Stimulated activated memory B cell treated with anti-CD40 and anti-IgM and Interleukin-4, amounts not matched to agents 10 μg/mL and 1 μg/mL and 100 μg/mL, for 72 hours (primary cell): ENCODE data around the gene DNAJC1.

Experiments used
- ATAC-seq: fragments of 150-1000 bp; cut with Tn5 transposase; 2 replicates; pipeline ENCODE4 v1.10.0; 2021
- H3K27ac Mint-ChIP-seq: one replicate; pipeline ENCODE4 v1.8.0; 2022; ENCODE audit warnings: mild to moderate bottlenecking, mixed read lengths
- H3K27me3 Mint-ChIP-seq: one replicate; pipeline ENCODE4 v1.8.0; 2022; ENCODE audit warnings: mixed read lengths
- H3K36me3 Mint-ChIP-seq: one replicate; pipeline ENCODE4 v1.8.0; 2022; ENCODE audit warnings: mixed read lengths
- H3K4me1 Mint-ChIP-seq: one replicate; pipeline ENCODE4 v1.8.0; 2022; ENCODE audit warnings: mixed read lengths
- H3K4me3 Mint-ChIP-seq: one replicate; pipeline ENCODE4 v1.8.0; 2022; ENCODE audit warnings: mild to moderate bottlenecking, moderate library complexity, mixed read lengths
- H3K9me3 Mint-ChIP-seq: one replicate; pipeline ENCODE4 v1.8.0; 2022; ENCODE audit warnings: mixed read lengths

DNAJC1 gene

DNA sequence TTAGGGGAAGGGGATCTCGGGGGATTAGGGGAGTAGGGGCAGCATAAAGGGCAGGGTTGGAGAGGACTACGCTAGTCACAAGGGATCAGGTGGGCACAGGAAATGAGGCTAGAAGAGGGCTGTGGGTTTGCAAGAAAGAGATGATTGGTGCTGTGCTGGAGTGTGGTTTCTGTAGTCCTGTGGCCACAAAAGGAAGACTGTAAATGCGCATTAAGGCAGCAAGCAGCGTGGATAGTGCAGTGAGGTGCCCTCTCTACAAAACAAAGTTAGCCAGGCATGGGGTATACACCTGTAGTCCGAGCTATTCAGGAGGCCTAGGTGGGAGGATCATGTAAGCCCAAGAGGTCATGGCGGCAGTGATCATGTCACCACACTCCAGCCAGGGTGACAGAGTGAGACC lies 257.4 kb downstream of the DNAJC1 start:
- peaks cover 23% of the 10 kb centered on the region for H3K36me3 Mint-ChIP-seq
- no peak overlapping the region for H3K27ac Mint-ChIP-seq
- no peak for ATAC-seq
- no peaks in the 10 kb centered on the region for H3K9me3 Mint-ChIP-seq
- H3K4me3 Mint-ChIP-seq: peak overlapping the region; percentile 8
- H3K27me3 Mint-ChIP-seq: no peaks in the 10 kb centered on the region
- peaks cover 7% of the 10 kb centered on the region for H3K4me1 Mint-ChIP-seq

DNA sequence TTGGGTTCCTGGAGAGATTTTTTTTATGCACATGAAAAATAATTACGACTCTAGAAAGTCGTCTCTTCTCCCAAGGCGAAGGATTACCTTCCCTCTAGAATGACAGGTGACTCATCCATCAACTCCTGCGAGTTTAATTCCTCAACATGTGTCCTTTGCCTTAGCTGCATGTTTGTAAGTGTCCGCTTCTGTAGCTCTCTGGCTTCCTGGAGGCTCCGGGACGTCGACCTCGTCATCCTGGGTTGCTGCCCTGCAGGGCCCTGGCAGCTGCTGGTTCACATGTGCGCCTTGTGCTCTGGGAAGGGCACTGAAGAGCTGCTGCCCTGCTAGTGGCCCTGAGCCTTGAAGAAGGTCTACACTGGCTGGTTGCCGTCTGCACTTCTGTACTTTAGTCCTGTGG lies 259.3 kb downstream of the DNAJC1 start:
- Mint-ChIP-seq H3K36me3 (peaks cover 39% of the 10 kb centered on the region), H3K4me3 (no peak overlapping the region), H3K9me3 (no peaks in the 10 kb centered on the region), H3K27me3 (no peaks in the 10 kb centered on the region), H3K4me1 (peaks cover 7% of the 10 kb centered on the region), H3K27ac (no peak overlapping the region)
- ATAC-seq: no peak

DNA sequence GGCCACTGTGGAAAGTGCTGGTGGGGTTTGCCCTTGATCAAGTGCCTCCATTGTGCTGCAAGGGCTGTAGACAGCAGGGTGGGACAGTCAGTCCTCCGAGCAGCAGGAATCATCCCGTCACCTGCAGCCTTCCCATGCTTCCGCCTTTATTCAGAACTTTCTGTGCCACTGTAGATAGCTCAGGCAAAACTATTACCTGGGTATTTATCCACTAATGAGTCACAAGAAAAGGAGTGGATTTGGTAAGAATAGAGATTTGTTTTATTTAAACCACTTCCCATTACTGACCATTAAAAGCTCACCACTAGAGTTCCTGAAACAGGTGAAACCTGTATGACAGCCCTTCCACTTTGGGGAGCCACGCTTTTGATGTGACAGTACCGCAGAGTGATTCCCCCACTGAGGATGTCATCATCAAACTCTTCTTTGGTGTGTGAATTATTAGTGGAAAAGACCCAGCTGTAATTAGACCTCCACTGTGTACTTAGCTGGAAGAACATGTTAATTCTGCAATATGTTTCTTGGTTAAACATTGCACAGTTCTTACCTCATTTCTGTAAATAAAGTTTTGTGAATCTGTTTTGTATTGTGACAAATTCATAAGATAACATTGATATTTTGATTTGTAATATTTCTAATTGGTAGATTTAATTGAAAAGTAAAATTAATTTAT lies 260.7 kb downstream of the DNAJC1 start:
- H3K36me3 Mint-ChIP-seq: peaks cover 49% of the 10 kb centered on the region
- no peak overlapping the region for H3K4me3 Mint-ChIP-seq
- peaks cover 7% of the 10 kb centered on the region for H3K4me1 Mint-ChIP-seq
- H3K9me3 Mint-ChIP-seq: no peaks in the 10 kb centered on the region
- no peak overlapping the region for H3K27ac Mint-ChIP-seq
- no peaks in the 10 kb centered on the region for H3K27me3 Mint-ChIP-seq
- no peak for ATAC-seq

DNA sequence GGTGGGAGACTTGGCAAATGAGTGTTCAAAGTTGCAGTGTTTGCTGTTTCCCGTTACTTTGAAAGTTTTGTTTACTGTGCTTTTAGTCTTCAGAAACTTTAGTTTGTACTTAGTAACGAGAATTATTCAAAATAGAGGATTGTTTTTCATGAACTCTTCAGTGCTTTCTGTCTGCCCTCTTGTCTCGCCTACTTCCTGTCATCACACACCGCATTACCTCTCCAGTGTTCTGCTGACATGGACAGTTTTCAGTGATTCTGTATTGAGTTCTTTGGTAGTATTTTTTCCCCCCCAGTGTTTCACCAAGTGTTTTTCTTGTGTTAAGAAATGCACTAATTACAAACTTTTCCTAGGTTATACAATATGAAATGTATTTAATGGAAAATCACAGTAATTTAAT lies 262.5 kb downstream of the DNAJC1 start:
- Mint-ChIP-seq H3K4me1 (peaks cover 3% of the 10 kb centered on the region), H3K27ac (peak overlapping the region; percentile 50), H3K36me3 (peaks cover 63% of the 10 kb centered on the region), H3K4me3 (no peak overlapping the region), H3K9me3 (no peaks in the 10 kb centered on the region), H3K27me3 (no peaks in the 10 kb centered on the region)
- no peak for ATAC-seq

DNA sequence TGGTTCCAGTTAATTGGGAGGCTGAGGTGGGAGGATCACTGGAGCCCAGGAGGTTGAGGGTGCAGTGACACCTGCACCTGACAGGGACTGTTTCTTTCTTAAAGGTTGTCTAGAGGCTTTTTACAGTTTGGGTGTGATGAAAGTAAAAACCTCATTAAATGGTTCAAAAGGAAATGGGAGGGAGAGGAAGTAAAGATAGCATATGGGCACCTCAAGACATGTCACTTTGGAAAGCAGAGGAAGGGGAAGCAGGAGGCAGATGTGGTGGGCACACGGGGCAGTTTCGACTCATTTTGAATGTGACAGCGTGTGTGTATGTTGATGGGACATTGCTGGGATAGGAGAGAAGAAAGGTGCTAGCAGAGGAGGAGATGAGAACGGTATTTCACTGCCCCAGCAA lies 266.4 kb downstream of the DNAJC1 start:
- Mint-ChIP-seq H3K27ac (no peak overlapping the region), H3K9me3 (no peaks in the 10 kb centered on the region), H3K27me3 (no peaks in the 10 kb centered on the region), H3K4me3 (no peak overlapping the region), H3K36me3 (peaks cover 60% of the 10 kb centered on the region), H3K4me1 (no peaks in the 10 kb centered on the region)
- ATAC-seq: no peak

DNA sequence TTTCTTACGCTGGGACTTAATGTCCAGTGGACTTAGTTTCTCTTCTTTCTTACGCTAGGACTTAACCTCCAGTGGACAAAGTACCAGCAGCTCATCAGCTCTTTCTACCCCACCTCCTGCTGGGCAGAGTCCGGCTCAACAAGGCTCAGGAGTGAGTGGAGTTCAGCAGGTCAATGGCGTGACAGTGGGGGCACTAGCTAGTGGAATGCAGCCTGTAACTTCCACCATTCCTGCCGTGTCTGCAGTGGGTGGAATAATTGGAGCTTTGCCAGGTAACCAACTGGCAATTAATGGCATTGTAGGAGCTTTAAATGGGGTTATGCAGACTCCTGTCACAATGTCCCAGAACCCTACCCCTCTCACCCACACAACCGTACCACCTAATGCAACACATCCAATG lies 269.8 kb downstream of the DNAJC1 start:
- no peak overlapping the region for H3K4me3 Mint-ChIP-seq
- peaks cover 46% of the 10 kb centered on the region for H3K36me3 Mint-ChIP-seq
- H3K27ac Mint-ChIP-seq: no peak overlapping the region
- no peaks in the 10 kb centered on the region for H3K9me3 Mint-ChIP-seq
- H3K4me1 Mint-ChIP-seq: no peaks in the 10 kb centered on the region
- no peak for ATAC-seq
- H3K27me3 Mint-ChIP-seq: no peaks in the 10 kb centered on the region

DNA sequence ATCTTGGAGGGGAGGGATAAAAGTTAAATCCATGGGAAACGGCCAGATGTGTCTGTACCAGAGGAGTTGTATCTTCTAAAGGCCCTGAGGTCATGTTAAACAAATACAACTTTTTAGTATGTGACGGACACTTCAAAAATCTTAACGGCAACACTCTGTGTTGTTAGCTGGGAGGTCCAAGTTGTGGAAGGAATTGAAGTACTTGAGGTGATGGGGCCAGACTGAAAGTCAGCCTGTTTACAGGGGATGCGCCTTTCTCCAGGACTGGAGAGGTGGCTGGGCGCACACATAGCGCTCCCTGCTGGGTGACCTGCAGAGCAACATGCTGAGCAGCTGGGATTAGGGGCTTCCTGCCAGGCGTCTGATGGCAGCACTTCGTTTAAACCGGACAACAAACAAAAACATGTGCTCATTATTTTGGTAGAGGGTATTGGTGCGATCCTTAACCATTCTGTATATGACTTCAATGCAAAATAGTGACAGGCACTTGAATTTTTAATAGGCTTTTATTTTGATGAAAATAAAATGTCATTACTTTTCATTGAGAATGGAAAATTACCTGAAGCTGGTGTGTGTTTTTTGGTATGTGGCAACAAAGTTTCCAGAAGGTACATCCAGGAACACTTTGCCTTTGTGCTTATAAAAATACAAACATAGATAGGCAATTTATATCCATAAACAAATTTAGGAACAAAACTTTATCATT lies 271.3 kb downstream of the DNAJC1 start:
- no peak overlapping the region for H3K27ac Mint-ChIP-seq
- no peaks in the 10 kb centered on the region for H3K9me3 Mint-ChIP-seq
- no peaks in the 10 kb centered on the region for H3K4me1 Mint-ChIP-seq
- H3K4me3 Mint-ChIP-seq: no peak overlapping the region
- no peak for ATAC-seq
- no peaks in the 10 kb centered on the region for H3K27me3 Mint-ChIP-seq
- peaks cover 49% of the 10 kb centered on the region for H3K36me3 Mint-ChIP-seq

DNA sequence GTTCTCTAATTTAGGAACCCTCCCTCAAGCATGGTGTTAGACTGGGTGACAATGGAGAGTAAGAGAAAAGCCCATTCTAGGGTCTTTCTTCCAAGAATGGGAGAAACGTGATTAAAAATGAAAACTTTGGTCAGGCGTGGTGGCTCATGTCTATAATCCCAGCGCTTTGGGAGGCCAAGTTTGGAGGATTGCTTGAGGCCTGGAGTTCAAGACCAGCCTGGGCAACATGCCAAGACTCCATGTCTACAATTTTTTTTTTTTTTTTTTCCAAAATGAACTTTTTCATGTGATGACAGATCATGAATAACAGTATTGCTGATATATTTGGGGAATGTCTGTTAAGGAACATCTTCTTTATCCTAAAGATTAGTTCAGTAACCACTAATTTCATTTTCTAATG lies 274.9 kb downstream of the DNAJC1 start:
- Mint-ChIP-seq H3K9me3 (no peaks in the 10 kb centered on the region), H3K27me3 (no peaks in the 10 kb centered on the region), H3K36me3 (peaks cover 37% of the 10 kb centered on the region), H3K4me1 (peaks cover 4% of the 10 kb centered on the region), H3K27ac (no peak overlapping the region), H3K4me3 (no peak overlapping the region)
- no peak for ATAC-seq

DNA sequence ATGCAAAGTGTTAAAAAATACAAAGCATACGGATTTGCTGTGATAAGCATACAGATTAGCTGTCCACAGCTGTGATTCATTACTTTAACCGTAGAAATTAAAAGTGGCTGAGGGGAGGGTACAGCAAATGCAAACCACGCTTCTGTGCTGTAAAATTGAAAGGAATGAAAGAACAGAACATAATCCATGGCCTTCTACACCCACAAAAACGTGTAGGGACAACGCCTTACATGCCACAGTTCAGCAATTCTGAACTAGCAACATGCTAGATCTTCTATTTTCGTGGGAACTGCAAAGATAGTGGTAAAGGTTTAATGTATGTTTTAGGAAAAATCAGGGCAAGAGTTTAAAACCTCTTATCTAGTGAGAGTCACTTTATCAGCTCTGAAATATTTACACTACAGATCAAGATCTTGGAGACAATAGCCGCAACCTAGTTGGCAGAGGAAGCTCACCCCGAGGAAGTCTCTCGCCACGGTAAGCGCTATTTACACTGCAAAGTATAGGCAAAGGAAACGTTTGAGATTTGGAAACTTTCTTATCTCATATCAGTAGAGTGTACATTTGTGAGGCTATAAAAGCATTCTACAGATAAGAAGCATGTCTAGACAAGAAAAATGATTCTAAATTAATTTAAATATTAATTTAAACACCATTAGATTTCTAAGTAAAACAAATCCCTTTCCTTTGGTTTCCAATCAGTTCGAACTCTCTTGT lies 275.9 kb downstream of the DNAJC1 start:
- no peaks in the 10 kb centered on the region for H3K9me3 Mint-ChIP-seq
- no peak overlapping the region for H3K27ac Mint-ChIP-seq
- H3K4me1 Mint-ChIP-seq: peaks cover 4% of the 10 kb centered on the region
- ATAC-seq: no peak
- H3K4me3 Mint-ChIP-seq: no peak overlapping the region
- peaks cover 35% of the 10 kb centered on the region for H3K36me3 Mint-ChIP-seq
- H3K27me3 Mint-ChIP-seq: no peaks in the 10 kb centered on the region

DNA sequence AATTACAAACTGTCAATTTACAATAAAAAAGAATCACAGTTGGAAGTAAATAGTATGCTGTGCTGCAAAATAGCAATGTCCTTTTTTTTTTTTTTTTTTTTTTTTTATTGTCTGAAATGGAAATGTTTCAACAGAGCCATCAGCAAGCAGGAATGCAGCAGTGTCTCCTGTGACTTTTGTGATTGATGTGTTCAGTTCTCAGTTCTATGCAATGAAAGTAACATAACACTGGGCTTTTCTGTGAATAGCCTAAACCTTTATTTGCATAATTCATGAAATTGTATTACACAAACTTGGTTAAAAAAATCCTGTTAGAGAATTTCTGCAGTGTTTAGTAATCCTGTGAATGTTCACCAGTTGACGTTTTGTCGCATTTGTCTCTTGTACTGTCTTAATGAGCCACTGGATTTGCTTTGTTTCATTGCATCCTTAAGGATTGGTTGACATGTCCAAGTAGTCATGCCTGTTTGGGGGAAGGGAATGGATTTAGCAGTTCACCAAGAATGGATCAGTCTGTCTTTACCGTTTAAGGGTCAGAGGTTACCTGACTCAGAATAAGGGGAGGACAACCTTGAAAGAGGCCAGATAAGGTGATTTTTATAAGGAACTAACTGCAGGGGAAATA lies 276.8 kb downstream of the DNAJC1 start:
- Mint-ChIP-seq H3K36me3 (peaks cover 39% of the 10 kb centered on the region), H3K27me3 (no peaks in the 10 kb centered on the region), H3K4me3 (no peak overlapping the region), H3K4me1 (peaks cover 4% of the 10 kb centered on the region), H3K27ac (no peak overlapping the region), H3K9me3 (no peaks in the 10 kb centered on the region)
- ATAC-seq: no peak

DNA sequence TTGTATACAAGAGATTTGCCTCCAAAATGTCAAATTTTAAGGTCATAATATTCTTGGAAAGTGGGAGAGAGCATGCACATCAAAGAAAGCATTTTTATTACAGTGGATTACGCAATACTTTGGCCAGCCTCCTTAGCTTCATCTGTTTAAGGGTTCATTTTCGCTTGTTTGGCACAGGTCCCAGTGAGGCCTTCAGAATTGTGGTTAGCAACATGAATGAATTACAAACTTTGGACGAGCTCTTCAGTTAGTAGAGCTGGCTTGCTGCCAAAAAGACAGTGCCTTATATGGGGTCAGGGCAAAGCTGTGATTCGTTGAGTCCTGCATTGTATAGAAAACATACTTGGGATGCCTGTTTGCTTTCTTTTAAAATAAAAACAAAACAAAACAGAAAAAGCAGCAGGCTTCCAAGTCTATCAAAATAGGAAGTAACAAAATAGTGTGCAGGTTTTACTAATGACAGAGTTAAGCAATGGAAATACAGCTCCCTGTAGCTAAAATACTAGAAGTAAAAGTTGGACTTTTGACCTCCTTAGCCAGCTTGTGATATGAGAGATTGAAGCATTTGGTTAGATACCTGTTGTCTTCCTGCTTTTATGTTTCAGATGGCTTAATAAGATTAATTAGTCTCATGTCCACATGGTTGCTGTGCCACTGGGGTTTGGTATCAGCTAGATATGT lies 278.7 kb downstream of the DNAJC1 start:
- Mint-ChIP-seq H3K9me3 (no peaks in the 10 kb centered on the region), H3K4me3 (no peak overlapping the region), H3K4me1 (peaks cover 4% of the 10 kb centered on the region), H3K27ac (no peak overlapping the region), H3K27me3 (no peaks in the 10 kb centered on the region), H3K36me3 (peaks cover 30% of the 10 kb centered on the region)
- ATAC-seq: no peak

DNA sequence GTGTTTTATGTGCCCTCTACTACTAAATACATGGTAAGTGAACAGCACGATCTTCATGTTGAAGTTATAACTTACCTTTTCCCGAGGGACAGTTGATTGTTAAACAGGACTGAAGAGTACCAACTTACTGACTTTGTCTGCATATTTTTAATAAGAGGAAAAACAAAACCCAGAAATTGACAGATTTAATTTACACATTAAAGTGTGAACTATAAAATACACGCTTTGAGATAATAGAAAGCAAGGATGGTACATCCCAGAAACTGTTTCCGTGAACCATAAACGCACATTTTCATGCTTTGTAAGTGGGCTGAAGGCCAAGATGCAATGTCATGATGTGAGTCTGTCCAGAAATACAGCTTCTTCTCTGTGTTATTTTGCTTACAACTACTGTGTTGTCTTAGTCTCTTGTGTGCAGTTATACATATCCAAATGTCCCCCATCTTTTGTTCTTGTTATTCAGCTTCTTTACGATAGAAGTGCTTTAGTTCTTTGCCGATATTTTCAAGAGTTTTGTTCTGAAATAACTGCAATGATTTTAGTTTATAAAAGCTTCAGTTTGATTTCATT lies 279.4 kb downstream of the DNAJC1 start:
- Mint-ChIP-seq H3K4me1 (peaks cover 4% of the 10 kb centered on the region), H3K9me3 (no peaks in the 10 kb centered on the region), H3K27me3 (no peaks in the 10 kb centered on the region), H3K36me3 (peaks cover 30% of the 10 kb centered on the region), H3K4me3 (no peak overlapping the region), H3K27ac (no peak overlapping the region)
- no peak for ATAC-seq

DNA sequence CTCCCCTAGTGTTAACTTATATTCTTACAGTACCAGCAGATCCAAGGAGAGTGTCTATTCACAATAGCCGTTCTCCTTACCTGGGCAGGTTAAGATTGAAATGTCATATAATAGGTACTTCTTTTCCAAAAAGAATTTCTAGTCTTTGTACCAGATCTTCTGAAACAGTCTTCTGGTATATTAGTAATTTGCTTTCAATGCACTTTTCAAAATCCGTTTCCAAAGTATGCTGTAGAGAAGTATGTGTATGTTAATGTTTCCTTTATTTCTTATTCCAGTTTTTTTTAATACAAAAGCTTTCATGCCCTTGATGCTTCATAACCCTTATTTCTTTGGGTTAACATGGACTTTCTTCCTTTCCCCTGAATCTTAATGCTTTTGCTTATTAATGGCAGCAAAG lies 281.3 kb downstream of the DNAJC1 start:
- Mint-ChIP-seq H3K4me3 (no peak overlapping the region), H3K4me1 (peaks cover 12% of the 10 kb centered on the region), H3K27ac (no peak overlapping the region), H3K36me3 (peaks cover 33% of the 10 kb centered on the region), H3K27me3 (no peaks in the 10 kb centered on the region), H3K9me3 (no peaks in the 10 kb centered on the region)
- no peak for ATAC-seq

DNA sequence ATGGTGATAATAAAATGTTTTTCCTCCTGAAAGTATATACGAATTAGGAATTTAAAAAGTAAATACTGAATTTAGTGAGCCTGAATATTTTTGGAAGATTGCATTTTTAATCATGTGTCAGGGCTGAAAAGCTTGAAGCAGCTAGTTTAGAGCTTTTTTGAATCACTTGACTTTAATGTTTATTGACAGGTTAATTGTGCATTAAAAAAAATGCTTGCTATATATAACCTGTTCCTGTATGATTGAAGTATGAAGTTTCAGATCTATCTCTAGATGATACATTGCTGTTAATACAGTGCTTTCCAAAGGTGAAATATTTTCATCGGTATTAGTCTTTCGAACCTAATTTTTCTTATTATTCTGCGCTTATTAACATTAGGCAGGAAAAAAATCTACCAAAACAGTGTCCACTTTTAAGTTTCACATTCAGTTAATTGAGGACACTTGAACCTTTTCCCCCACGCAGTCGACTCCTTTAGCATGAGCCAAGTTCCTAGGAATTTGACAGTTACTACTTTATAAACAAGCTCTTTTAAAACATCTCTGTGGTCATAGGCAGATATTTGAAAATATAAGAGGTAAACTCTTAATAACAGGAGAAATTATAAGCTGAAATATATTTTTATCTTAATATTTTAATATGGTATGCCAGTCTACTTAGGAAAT lies 282.4 kb downstream of the DNAJC1 start:
- H3K36me3 Mint-ChIP-seq: peaks cover 28% of the 10 kb centered on the region
- no peak overlapping the region for H3K4me3 Mint-ChIP-seq
- no peak overlapping the region for H3K27ac Mint-ChIP-seq
- peaks cover 12% of the 10 kb centered on the region for H3K4me1 Mint-ChIP-seq
- no peaks in the 10 kb centered on the region for H3K27me3 Mint-ChIP-seq
- no peaks in the 10 kb centered on the region for H3K9me3 Mint-ChIP-seq
- ATAC-seq: no peak
